Measurements from ENCODE around the gene CEACAM3.

CEACAM3 gene

GRCh38 chr19:41801792-41802211, 5.4 kb downstream of the CEACAM3 start:
- in situ Hi-C loops (cut with MboI; ENCODE audit: low sequenced_read_pairs, unreplicated experiment): no loop called here
- no peak for DNase-seq (ENCODE audit: low spot score)
- TF ChIP-seq CTCF (IDR thresholded peaks at IDR 0.05; ENCODE audit: borderline replicate concordance, control extremely low read depth, extremely low read depth, insufficient read depth, missing control alignments): no peak

- in situ Hi-C loops (cut with MboI; ENCODE audit: low sequenced_read_pairs, unreplicated experiment): no loop called here
- TF ChIP-seq CTCF (IDR thresholded peaks at IDR 0.05; ENCODE audit: borderline replicate concordance, control extremely low read depth, extremely low read depth, insufficient read depth, missing control alignments): no peak
- DNase-seq (ENCODE audit: low spot score): no peak
These were observed 6.4 kb downstream of the CEACAM3 start for GRCh38 chr19:41802770-41803169.

- no peak for DNase-seq (ENCODE audit: low spot score)
- in situ Hi-C loops (cut with MboI; ENCODE audit: low sequenced_read_pairs, unreplicated experiment): no loop called here
These were observed 7.9 kb downstream of the CEACAM3 start for GRCh38 chr19:41804336-41804735.

GRCh38 chr19:41807176-41807575, 10.8 kb downstream of the CEACAM3 start:
- DNase-seq (ENCODE audit: low spot score): no peak
- no peak for TF ChIP-seq CTCF (IDR thresholded peaks at IDR 0.05; ENCODE audit: borderline replicate concordance, control extremely low read depth, extremely low read depth, insufficient read depth, missing control alignments)
- in situ Hi-C loops (cut with MboI; ENCODE audit: low sequenced_read_pairs, unreplicated experiment): no loop called here

More at GRCh38 chr19:41804336-41804735, 7.9 kb downstream of the CEACAM3 start:
- TF ChIP-seq CTCF (IDR thresholded peaks at IDR 0.05; ENCODE audit: borderline replicate concordance, control extremely low read depth, extremely low read depth, insufficient read depth, missing control alignments): no peak

- no peak for DNase-seq (ENCODE audit: low spot score)
- in situ Hi-C loops (cut with MboI; ENCODE audit: low sequenced_read_pairs, unreplicated experiment): no loop called here
- TF ChIP-seq CTCF (IDR thresholded peaks at IDR 0.05; ENCODE audit: borderline replicate concordance, control extremely low read depth, extremely low read depth, insufficient read depth, missing control alignments): no peak
These were observed 12.5 kb downstream of the CEACAM3 start for GRCh38 chr19:41808663-41809566.

GRCh38 chr19:41810301-41810700, 13.9 kb downstream of the CEACAM3 start:
- in situ Hi-C loops (cut with MboI; ENCODE audit: low sequenced_read_pairs, unreplicated experiment): no loop called here
- no peak for DNase-seq (ENCODE audit: low spot score)

More at GRCh38 chr19:41810301-41810700, 13.9 kb downstream of the CEACAM3 start:
- no peak for TF ChIP-seq CTCF (IDR thresholded peaks at IDR 0.05; ENCODE audit: borderline replicate concordance, control extremely low read depth, extremely low read depth, insufficient read depth, missing control alignments)

Data from GM13976 (cell line).